HG03442 (cell line): ENCODE data around the gene GARIN3.
"Not testable (repeated sequence)": the region's sequence is repeated elsewhere in the genome, so short reads cannot be mapped to it uniquely, and the experiment has no call there.

Experiments used
- ATAC-seq: cut with Tn5 transposase; IDR thresholded peaks from one replicate; pipeline ENCODE4 v1.9.1; 2021; ENCODE audit warnings: mild to moderate bottlenecking, moderate library complexity; ENCODE audit not compliant: unreplicated experiment

Gene GARIN3

GRCh38 chr5:157186309-157187045 lies 20.4 kb upstream of the GARIN3 start:
- ATAC-seq, result no peak

GRCh38 chr5:157185122-157185521 lies 19.1 kb upstream of the GARIN3 start:
- ATAC-seq, result not testable (repeated sequence)

GRCh38 chr5:157184117-157184670 lies 18.1 kb upstream of the GARIN3 start:
- no peak for ATAC-seq

- no peak for ATAC-seq
Observed at GRCh38 chr5:157182143-157182757, 16.2 kb upstream of the GARIN3 start.

GRCh38 chr5:157180374-157181264 lies 14.6 kb upstream of the GARIN3 start, which contains the start of gene ITK:
TSS of gene ITK (plus strand) at chr5:157180840. CDS start at chr5:157180978, 138 bp downstream.
- ATAC-seq, result no peak

GRCh38 chr5:157178966-157179365 lies 12.9 kb upstream of the GARIN3 start:
- ATAC-seq, result no peak

GRCh38 chr5:157177953-157178352 lies 11.9 kb upstream of the GARIN3 start:
- no peak for ATAC-seq

- no peak for ATAC-seq
Observed at GRCh38 chr5:157175071-157175612, 9.1 kb upstream of the GARIN3 start.

GRCh38 chr5:157172403-157172802 lies 6.3 kb upstream of the GARIN3 start:
- peak; percentile 99 for ATAC-seq

- ATAC-seq, result no peak
Observed at GRCh38 chr5:157168286-157168685, 2.2 kb upstream of the GARIN3 start.

- no peak for ATAC-seq
Observed at GRCh38 chr5:157167214-157167621, 1.2 kb upstream of the GARIN3 start.

- no peak for ATAC-seq
Observed at GRCh38 chr5:157165668-157166067, 396 bp downstream of the GARIN3 start.

GRCh38 chr5:157165261-157165660 lies 803 bp downstream of the GARIN3 start:
- ATAC-seq, result no peak

- ATAC-seq, result no peak
Observed at GRCh38 chr5:157164521-157164920, 1.5 kb downstream of the GARIN3 start.

- no peak for ATAC-seq
Observed at GRCh38 chr5:157162919-157163510, 3.0 kb downstream of the GARIN3 start.

GRCh38 chr5:157161996-157162395 lies 4.1 kb downstream of the GARIN3 start:
- ATAC-seq, result no peak

GRCh38 chr5:157160001-157160400 lies 6.1 kb downstream of the GARIN3 start:
- ATAC-seq, result no peak

GRCh38 chr5:157159209-157159751 lies 6.8 kb downstream of the GARIN3 start:
- no peak for ATAC-seq

- no peak for ATAC-seq
Observed at GRCh38 chr5:157157293-157157891, 8.7 kb downstream of the GARIN3 start.

GRCh38 chr5:157155297-157155696 lies 10.8 kb downstream of the GARIN3 start:
- ATAC-seq, result no peak
